PC-9 (cell line): ENCODE data around the gene ADAMTS16.

Source experiments
- EZH2 ChIP-seq: fragments of 200-600 bp; sonication (generic); IDR thresholded peaks from 2 replicates; pipeline ENCODE4 v1.8.0; 2017; ENCODE audit warnings: antibody characterized with exemption, low read depth
- TF ChIP-seq, protein P1 (sequence below): fragments of 200-600 bp; sonication (generic); conservative IDR thresholded peaks from 2 replicates; pipeline ENCODE4 v1.6.1; 2017; ENCODE audit warnings: mixed run types, antibody characterized with exemption, mild to moderate bottlenecking, moderate library complexity

DNA sequence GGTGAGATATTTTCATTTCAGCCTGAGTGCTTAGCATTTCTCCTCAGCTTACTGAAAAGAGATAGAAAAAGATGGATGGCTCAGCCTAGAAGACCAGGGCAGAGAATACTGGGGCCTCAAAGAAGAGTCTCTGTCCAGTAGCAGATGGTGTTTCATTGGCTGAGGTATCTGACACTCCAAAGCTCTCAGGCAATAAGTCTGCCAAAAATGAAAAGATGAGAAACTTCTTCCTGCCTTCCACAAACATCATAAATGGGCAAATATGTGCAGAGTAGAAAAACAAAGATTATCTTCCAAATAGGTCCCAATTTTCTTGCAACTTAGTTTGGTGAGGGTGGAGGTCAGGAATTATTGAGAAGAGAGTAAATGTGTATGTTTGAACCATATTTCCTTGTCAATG, 195.0 kb downstream of the ADAMTS16 start:
- TF ChIP-seq, protein P1, sequence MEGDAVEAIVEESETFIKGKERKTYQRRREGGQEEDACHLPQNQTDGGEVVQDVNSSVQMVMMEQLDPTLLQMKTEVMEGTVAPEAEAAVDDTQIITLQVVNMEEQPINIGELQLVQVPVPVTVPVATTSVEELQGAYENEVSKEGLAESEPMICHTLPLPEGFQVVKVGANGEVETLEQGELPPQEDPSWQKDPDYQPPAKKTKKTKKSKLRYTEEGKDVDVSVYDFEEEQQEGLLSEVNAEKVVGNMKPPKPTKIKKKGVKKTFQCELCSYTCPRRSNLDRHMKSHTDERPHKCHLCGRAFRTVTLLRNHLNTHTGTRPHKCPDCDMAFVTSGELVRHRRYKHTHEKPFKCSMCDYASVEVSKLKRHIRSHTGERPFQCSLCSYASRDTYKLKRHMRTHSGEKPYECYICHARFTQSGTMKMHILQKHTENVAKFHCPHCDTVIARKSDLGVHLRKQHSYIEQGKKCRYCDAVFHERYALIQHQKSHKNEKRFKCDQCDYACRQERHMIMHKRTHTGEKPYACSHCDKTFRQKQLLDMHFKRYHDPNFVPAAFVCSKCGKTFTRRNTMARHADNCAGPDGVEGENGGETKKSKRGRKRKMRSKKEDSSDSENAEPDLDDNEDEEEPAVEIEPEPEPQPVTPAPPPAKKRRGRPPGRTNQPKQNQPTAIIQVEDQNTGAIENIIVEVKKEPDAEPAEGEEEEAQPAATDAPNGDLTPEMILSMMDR = no peak
- no peak for TF ChIP-seq EZH2
